KMS-11 (cell line): ENCODE results near the gene GPR17.

Source experiments
- H2AFZ ChIP-seq: fragments of 200-600 bp; sonication (generic); 2 replicates; pipeline ENCODE4 v1.6.1; 2016; ENCODE audit warnings: antibody characterized with exemption, mixed run types, low read depth
- H3K27ac ChIP-seq: fragments of 200-600 bp; sonication (generic); 2 replicates; pipeline ENCODE4 v1.6.1; 2016; ENCODE audit warnings: mild to moderate bottlenecking, mixed run types
- H3K27me3 ChIP-seq: fragments of 200-600 bp; sonication (generic); 2 replicates; pipeline ENCODE4 v1.6.1; 2017; ENCODE audit warnings: mild to moderate bottlenecking, low read depth, mixed run types, moderate library complexity; ENCODE audit not compliant: insufficient read depth
- H3K36me3 ChIP-seq: fragments of 200-600 bp; sonication (generic); 2 replicates; pipeline ENCODE4 v1.6.1; 2017; ENCODE audit warnings: mild to moderate bottlenecking, mixed run types; ENCODE audit not compliant: insufficient read depth
- H3K4me1 ChIP-seq: fragments of 200-600 bp; sonication (generic); 2 replicates; pipeline ENCODE4 v1.6.1; 2016; ENCODE audit warnings: mild to moderate bottlenecking, low read depth, mixed run types; ENCODE audit not compliant: poor library complexity, severe bottlenecking
- H3K4me2 ChIP-seq: fragments of 200-600 bp; sonication (generic); 2 replicates; pipeline ENCODE4 v1.7.0; 2016; ENCODE audit warnings: mild to moderate bottlenecking, mixed run types
- H3K4me3 ChIP-seq: fragments of 200-600 bp; sonication (generic); IDR thresholded peaks from 2 replicates; pipeline ENCODE4 v1.6.1; 2017; ENCODE audit warnings: low read depth, low read length, mixed read lengths; ENCODE audit not compliant: insufficient read depth
- H3K79me2 ChIP-seq: fragments of 200-600 bp; sonication (generic); 2 replicates; pipeline ENCODE4 v1.6.1; 2016; ENCODE audit warnings: low read depth, mixed run types; ENCODE audit not compliant: insufficient read depth
- H3K9ac ChIP-seq: fragments of 200-600 bp; sonication (generic); 2 replicates; pipeline ENCODE4 v1.6.1; 2016; ENCODE audit warnings: mild to moderate bottlenecking, mixed run types
- H4K20me1 ChIP-seq: fragments of 200-600 bp; sonication (generic); 2 replicates; pipeline ENCODE4 v1.6.1; 2016; ENCODE audit warnings: mild to moderate bottlenecking, mixed run types; ENCODE audit not compliant: insufficient read depth
- TF ChIP-seq, protein P1 (sequence below): fragments of 200-600 bp; sonication (generic); conservative IDR thresholded peaks from 2 replicates; pipeline ENCODE4 v1.6.1; 2017; ENCODE audit warnings: low read depth, mild to moderate bottlenecking, antibody characterized with exemption, low read length, moderate library complexity, mixed read lengths

Gene GPR17

DNA sequence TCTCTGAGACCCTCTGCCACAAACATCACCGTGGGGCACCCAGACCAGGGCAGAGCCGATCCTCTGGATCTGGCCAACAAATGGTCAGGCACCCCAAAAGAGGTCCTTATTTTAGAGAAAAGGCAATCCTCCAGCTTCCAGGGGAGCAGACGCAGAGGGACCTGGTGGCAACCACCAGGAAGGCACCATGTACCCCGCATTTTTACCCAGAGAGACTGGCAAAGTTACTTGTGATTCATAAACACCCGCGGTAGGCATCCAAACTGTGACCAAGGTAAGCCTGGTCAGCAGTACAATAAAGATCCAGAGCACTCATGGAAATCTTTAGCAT, 18.9 kb downstream of the GPR17 start:
- Histone ChIP-seq H2AFZ (no peak overlapping the region), H3K27me3 (no peaks in the 10 kb centered on the region), H3K4me3 (no peak overlapping the region), H4K20me1 (no peaks in the 10 kb centered on the region), H3K27ac (no peak overlapping the region), H3K79me2 (no peaks in the 10 kb centered on the region), H3K36me3 (no peaks in the 10 kb centered on the region), H3K4me2 (no peak overlapping the region), H3K9ac (no peak overlapping the region), H3K4me1 (no peaks in the 10 kb centered on the region)
- TF ChIP-seq, protein P1, sequence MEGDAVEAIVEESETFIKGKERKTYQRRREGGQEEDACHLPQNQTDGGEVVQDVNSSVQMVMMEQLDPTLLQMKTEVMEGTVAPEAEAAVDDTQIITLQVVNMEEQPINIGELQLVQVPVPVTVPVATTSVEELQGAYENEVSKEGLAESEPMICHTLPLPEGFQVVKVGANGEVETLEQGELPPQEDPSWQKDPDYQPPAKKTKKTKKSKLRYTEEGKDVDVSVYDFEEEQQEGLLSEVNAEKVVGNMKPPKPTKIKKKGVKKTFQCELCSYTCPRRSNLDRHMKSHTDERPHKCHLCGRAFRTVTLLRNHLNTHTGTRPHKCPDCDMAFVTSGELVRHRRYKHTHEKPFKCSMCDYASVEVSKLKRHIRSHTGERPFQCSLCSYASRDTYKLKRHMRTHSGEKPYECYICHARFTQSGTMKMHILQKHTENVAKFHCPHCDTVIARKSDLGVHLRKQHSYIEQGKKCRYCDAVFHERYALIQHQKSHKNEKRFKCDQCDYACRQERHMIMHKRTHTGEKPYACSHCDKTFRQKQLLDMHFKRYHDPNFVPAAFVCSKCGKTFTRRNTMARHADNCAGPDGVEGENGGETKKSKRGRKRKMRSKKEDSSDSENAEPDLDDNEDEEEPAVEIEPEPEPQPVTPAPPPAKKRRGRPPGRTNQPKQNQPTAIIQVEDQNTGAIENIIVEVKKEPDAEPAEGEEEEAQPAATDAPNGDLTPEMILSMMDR, result no peak

GRCh38 chr2:127665267-127665893, 19.4 kb downstream of the GPR17 start:
- H3K4me2 ChIP-seq, result no peak overlapping the region
- H3K36me3 ChIP-seq, result no peaks in the 10 kb centered on the region
- no peak overlapping the region for H3K9ac ChIP-seq
- TF ChIP-seq, protein P1, result no peak
- no peaks in the 10 kb centered on the region for H3K79me2 ChIP-seq
- no peak overlapping the region for H2AFZ ChIP-seq
- H3K4me3 ChIP-seq, result no peak overlapping the region
- H3K27me3 ChIP-seq, result no peaks in the 10 kb centered on the region
- no peaks in the 10 kb centered on the region for H4K20me1 ChIP-seq
- H3K4me1 ChIP-seq, result no peaks in the 10 kb centered on the region
- H3K27ac ChIP-seq, result no peak overlapping the region

DNA sequence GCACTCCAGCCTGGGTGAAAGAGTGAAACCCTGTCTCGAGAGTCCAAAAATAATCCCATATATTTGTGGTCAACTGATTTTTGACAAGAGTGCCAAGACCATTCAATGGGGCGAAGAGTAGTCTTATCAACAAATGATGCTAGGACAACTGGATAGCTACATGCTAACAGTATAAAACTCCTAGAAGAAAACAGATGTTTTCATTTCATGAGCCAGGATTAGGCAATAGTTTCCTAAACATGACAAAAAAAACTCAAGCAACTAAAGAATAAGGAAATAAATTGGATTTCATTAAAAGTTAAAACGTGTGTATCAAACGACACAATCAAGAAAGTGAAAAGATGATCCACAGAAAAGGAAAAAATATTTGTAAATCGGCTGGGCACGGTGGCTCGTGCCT, 23.1 kb downstream of the GPR17 start:
- H3K4me1 ChIP-seq, result no peaks in the 10 kb centered on the region
- no peaks in the 10 kb centered on the region for H3K79me2 ChIP-seq
- no peaks in the 10 kb centered on the region for H4K20me1 ChIP-seq
- H2AFZ ChIP-seq, result no peak overlapping the region
- H3K27ac ChIP-seq, result no peak overlapping the region
- no peaks in the 10 kb centered on the region for H3K36me3 ChIP-seq
- TF ChIP-seq, protein P1, result no peak
- H3K27me3 ChIP-seq, result no peaks in the 10 kb centered on the region
- no peak overlapping the region for H3K9ac ChIP-seq
- H3K4me2 ChIP-seq, result no peak overlapping the region
- no peak overlapping the region for H3K4me3 ChIP-seq

DNA sequence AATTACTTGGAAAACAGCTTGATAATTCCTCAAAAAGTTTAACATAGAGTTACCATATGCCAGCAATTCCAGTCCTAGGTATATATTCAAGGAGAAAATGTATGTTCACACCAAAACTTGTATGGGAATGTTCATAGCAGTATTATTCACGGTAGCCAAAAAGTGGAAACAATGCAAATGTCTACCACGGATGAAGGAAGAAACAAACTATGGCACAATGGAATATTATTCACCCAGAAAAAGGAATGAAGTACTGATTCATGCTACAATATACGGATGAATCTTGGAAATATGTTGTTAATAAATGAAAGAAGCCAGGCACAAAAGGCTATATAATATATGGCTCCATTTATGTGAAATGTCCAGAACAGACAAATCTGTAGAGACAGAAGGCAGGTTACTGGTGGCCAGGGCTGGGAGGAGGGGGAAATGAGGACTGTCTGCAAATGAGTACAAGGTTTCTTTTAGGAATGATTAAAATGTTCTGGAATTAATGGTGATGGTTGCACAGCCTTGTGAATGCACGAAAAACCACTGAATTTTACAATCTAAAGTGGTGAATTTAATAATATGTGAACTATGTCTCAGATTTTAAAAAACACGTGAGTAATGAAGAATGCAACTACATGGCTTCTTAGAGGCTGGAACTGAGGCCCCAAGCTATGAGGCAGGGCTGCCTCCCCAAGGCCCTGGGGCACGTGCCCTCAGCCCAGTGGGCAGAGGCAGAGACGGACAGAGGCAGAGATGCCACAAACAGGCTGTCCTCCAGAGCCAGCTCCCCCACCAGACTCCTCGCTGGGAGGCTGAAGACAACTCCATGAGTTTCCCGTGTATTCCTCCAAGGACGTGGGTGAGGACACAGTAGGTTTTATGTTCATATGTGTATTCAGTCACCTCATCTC, 24.4 kb downstream of the GPR17 start:
- TF ChIP-seq, protein P1, result no peak

More for the DNA sequence above, 24.4 kb downstream of the GPR17 start:
- no peak overlapping the region for H3K4me2 ChIP-seq
- no peaks in the 10 kb centered on the region for H4K20me1 ChIP-seq
- H3K27ac ChIP-seq, result no peak overlapping the region
- H3K36me3 ChIP-seq, result no peaks in the 10 kb centered on the region
- no peaks in the 10 kb centered on the region for H3K79me2 ChIP-seq
- no peak overlapping the region for H2AFZ ChIP-seq
- no peak overlapping the region for H3K9ac ChIP-seq
- no peak overlapping the region for H3K4me3 ChIP-seq
- H3K27me3 ChIP-seq, result no peaks in the 10 kb centered on the region
- H3K4me1 ChIP-seq, result no peaks in the 10 kb centered on the region
